Tibial nerve (tissue), 4 donors: ENCODE measurements around the gene SCGB1D1. TPM values are rescaled to one million over a fixed set of nuclear protein-coding genes. Genes with fewer than 3 reads are reported as not detected.

ENCODE experiments used
- DNase-seq, 2 donors: peaks; one replicate each; pipeline ENCODE4 v3.0.0-alpha.2; 2019; ENCODE audit warnings: low spot score in 2 of 2
- H3K27ac ChIP-seq, 4 donors: fragments of 200-600 bp; sonication (generic) in 3 of 4; one replicate each; pipeline ENCODE4 v1.5.1; 2017 to 2019; ENCODE audit warnings: mild to moderate bottlenecking in 1 of 4
- H3K27me3 ChIP-seq, 2 donors: fragments of 200-600 bp; sonication (generic) in 1 of 2; one replicate each; pipeline versions ENCODE4 v1.5.1 to v1.6.0; 2017 to 2019
- H3K36me3 ChIP-seq, 3 donors: fragments of 200-600 bp; sonication (generic); one replicate each; pipeline ENCODE4 v1.5.1; 2018 to 2019
- H3K4me1 ChIP-seq, 4 donors: fragments of 200-600 bp; sonication (generic) in 3 of 4; one replicate each; pipeline ENCODE4 v1.5.1; 2017 to 2019
- H3K4me3 ChIP-seq, 4 donors: fragments of 200-600 bp; sonication (generic) in 3 of 4; one replicate each; pipeline ENCODE4 v1.5.1; 2017 to 2019; ENCODE audit warnings: mild to moderate bottlenecking in 1 of 4, moderate library complexity in 1 of 4
- H3K9me3 ChIP-seq, 4 donors: fragments of 200-600 bp; sonication (generic) in 3 of 4; one replicate each; pipeline ENCODE4 v1.5.1; 2017 to 2019
- CTCF ChIP-seq, 5 experiments: fragments of 200-600 bp in 3 of 5; fragments of 450-650 bp in 2 of 5; sonication (generic) in 3 of 5; IDR thresholded peaks; one replicate each; pipeline ENCODE4 v1.5.1; 2016 to 2019; ENCODE audit warnings: antibody characterized with exemption in 5 of 5, mild to moderate bottlenecking in 3 of 5, moderate library complexity in 2 of 5
- EP300 ChIP-seq, 2 donors: sonication (generic); formaldehyde crosslinking; IDR thresholded peaks; one replicate each; pipeline ENCODE4 v1.6.1; 2017; ENCODE audit warnings: antibody characterized with exemption in 2 of 2, mild to moderate bottlenecking in 1 of 2
- POLR2A ChIP-seq, 2 donors: fragments of 450-650 bp; IDR thresholded peaks; one replicate each; pipeline ENCODE4 v1.6.1; 2017; ENCODE audit warnings: antibody characterized with exemption in 2 of 2, mild to moderate bottlenecking in 2 of 2, moderate library complexity in 2 of 2
- WGBS, 2 donors: methylation state at CpG; one replicate each; pipeline ENCODE4 v1.1.5; 2018; 5-methylcytosine and 5-hydroxymethylcytosine counted together
- total RNA-seq, 4 donors: library from RNA; depleted of rRNA; stranded (reverse); fragments of >200 nt; gene quantifications; one replicate each; pipeline ENCODE4 v1.1.0, GENCODE V29; 2016

The SCGB1D1 gene
- total RNA-seq, 4 donors from 2014 or later: not detected

- peaks cover 0 to 98% (median 4%) of the 10 kb centered on the region in 3 donors for H3K36me3 ChIP-seq
Measured at GRCh38 chr11:62146476-62147200, 43.4 kb upstream of the SCGB1D1 start.

DNA sequence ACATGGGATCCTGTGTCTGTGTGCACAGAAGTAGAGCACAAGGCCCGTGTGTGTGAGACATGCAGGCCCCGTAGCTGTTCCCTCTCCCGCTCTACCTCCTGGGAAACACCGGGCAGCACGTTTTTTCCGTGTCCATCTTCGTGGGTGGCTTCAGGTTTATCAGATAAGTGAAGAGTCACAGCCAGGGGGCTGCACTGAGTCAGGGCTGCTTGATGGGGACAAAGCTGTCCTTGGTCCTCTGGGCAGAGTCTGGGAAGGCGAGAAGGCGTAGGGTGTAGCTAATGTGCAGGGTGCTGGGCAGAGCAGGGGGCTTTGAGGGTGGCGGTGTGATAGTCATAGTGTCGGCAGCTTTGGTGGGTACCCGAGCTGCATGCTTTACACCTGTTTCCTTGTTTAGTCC lies 42.5 kb upstream of the SCGB1D1 start:
- Histone ChIP-seq H3K27ac (no peak overlapping the region), H3K9me3 (no peaks in the 10 kb centered on the region), H3K27me3 (no peaks in the 10 kb centered on the region), H3K4me1 (peaks cover 0 to 5% (median 0%) of the 10 kb centered on the region in 4 donors), H3K36me3 (peaks cover 0 to 99% (median 4%) of the 10 kb centered on the region in 3 donors), H3K4me3 (no peak overlapping the region)
- no peak for TF ChIP-seq EP300 (IDR thresholded peaks at IDR 0.05)
- TF ChIP-seq POLR2A (IDR thresholded peaks at IDR 0.05): no peak
- no peak for TF ChIP-seq CTCF (IDR thresholded peaks at IDR 0.05)
- no peak for DNase-seq
- WGBS, 2 donors: 86 to 93% methylated on average over 12 of the region's 12 CpGs

More at GRCh38 chr11:62146476-62147200, 43.4 kb upstream of the SCGB1D1 start:
- Histone ChIP-seq H3K9me3 (no peaks in the 10 kb centered on the region), H3K4me1 (peaks cover 0 to 5% (median 0%) of the 10 kb centered on the region in 4 donors), H3K27me3 (no peaks in the 10 kb centered on the region), H3K4me3 (no peak overlapping the region), H3K27ac (no peak overlapping the region)
- 92 to 93% methylated on average over 36 of the region's 36 CpGs for WGBS, 2 donors
- no peak for DNase-seq
- no peak for TF ChIP-seq EP300 (IDR thresholded peaks at IDR 0.05)
- TF ChIP-seq CTCF (IDR thresholded peaks at IDR 0.05): no peak
- TF ChIP-seq POLR2A (IDR thresholded peaks at IDR 0.05): no peak

DNA sequence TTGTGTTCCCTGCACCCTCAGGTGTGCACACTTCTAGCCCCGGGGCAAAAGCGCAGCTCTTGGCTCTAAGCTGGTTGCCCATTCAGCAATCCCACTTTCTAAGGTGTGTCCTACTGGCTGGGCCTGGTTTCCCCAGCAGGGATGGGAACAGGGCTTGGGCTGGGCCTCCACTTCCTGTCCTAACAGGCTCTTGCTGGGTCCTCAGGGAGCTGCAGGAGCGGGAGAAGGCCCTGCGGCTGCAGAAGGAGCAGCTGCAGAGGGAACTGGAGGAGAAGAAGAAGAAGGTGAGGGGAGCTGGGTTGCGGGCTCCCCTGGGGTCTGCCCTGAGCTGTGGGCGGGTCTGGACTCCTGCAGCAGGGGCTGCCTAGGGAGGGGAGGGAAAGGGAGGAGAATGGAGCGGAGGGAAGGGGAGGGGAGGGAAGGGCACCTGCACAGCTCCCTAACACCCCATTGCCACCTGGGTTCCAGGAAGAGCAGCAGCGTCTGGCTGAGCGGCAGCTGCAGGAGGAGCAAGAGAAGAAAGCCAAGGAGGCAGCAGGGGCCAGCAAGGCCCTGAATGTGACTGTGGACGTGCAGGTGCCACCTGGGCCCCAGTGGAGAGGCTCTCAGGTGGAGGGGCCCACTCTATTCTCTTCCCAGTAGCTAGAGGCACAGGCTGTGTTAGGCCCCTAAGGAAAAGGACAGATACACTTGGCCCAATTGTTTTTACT lies 41.6 kb upstream of the SCGB1D1 start:
- Histone ChIP-seq H3K36me3 (peaks cover 0 to 100% (median 4%) of the 10 kb centered on the region in 3 donors), H3K27ac (no peak overlapping the region), H3K9me3 (no peaks in the 10 kb centered on the region), H3K27me3 (no peaks in the 10 kb centered on the region), H3K4me3 (no peak overlapping the region), H3K4me1 (no peaks in the 10 kb centered on the region)
- no peak for DNase-seq
- WGBS, 2 donors: 80 to 81% methylated on average over 10 of the region's 10 CpGs
- TF ChIP-seq CTCF (IDR thresholded peaks at IDR 0.05): no peak
- TF ChIP-seq EP300 (IDR thresholded peaks at IDR 0.05): no peak
- TF ChIP-seq POLR2A (IDR thresholded peaks at IDR 0.05): no peak

GRCh38 chr11:62149986-62150886 lies 39.8 kb upstream of the SCGB1D1 start:
- TF ChIP-seq POLR2A (IDR thresholded peaks at IDR 0.05): no peak
- no peak for TF ChIP-seq CTCF (IDR thresholded peaks at IDR 0.05)
- no peak for TF ChIP-seq EP300 (IDR thresholded peaks at IDR 0.05)

More at GRCh38 chr11:62149986-62150886, 39.8 kb upstream of the SCGB1D1 start:
- H3K27ac ChIP-seq: no peak overlapping the region
- peaks cover 0 to 82% (median 3%) of the 10 kb centered on the region in 3 donors for H3K36me3 ChIP-seq
- no peaks in the 10 kb centered on the region for H3K27me3 ChIP-seq
- no peak for DNase-seq
- WGBS, 2 donors: 93% methylated on average over 16 to 17 of the region's 17 CpGs
- H3K9me3 ChIP-seq: no peaks in the 10 kb centered on the region
- H3K4me1 ChIP-seq: no peaks in the 10 kb centered on the region
- no peak overlapping the region for H3K4me3 ChIP-seq
